Spleen (tissue), 7 donors: ENCODE results near the gene HSPA12A.

Experiments used
- CTCF ChIP-seq, 11 experiments: fragments of 200-600 bp in 7 of 11; fragments of 450-650 bp in 4 of 11; sonication (generic) in 4 of 11; IDR thresholded peaks in 8 of 11; conservative IDR thresholded peaks in 3 of 11; 1 replicate in 7 of 11; 2 replicates in 4 of 11; pipeline versions ENCODE4 v1.4.0 to v1.8.0; 2016 to 2021; ENCODE audit warnings: antibody characterized with exemption in 11 of 11, inconsistent platforms in 4 of 11, mild to moderate bottlenecking in 1 of 11
- POLR2A ChIP-seq, 3 donors: fragments of 450-650 bp; IDR thresholded peaks; one replicate each; pipeline ENCODE4 v1.5.1; 2017; ENCODE audit warnings: antibody characterized with exemption in 3 of 3, mild to moderate bottlenecking in 1 of 3
- donor health status: DM: no; HTN: no; CAD: no; lungs with moderate emphysema.
- donor health status: DM: no; HTN: no; CAD: no.
- donor health status: DM: no; HTN: no; CAD: no.

GRCh38 chr10:116772909-116773705 lies 30.7 kb upstream of the HSPA12A start:
- no peak for TF ChIP-seq CTCF (IDR thresholded peaks at IDR 0.05 in 8 of 11, conservative IDR thresholded peaks at IDR 0.05 in 3 of 11)
- no peak for TF ChIP-seq POLR2A (IDR thresholded peaks at IDR 0.05)
